ENCODE measurements around the gene ZC3H11A.
"Not testable (repeated sequence)": the region's sequence is repeated elsewhere in the genome, so short reads cannot be mapped to it uniquely, and the experiment has no call there.

ZC3H11A gene

DNA sequence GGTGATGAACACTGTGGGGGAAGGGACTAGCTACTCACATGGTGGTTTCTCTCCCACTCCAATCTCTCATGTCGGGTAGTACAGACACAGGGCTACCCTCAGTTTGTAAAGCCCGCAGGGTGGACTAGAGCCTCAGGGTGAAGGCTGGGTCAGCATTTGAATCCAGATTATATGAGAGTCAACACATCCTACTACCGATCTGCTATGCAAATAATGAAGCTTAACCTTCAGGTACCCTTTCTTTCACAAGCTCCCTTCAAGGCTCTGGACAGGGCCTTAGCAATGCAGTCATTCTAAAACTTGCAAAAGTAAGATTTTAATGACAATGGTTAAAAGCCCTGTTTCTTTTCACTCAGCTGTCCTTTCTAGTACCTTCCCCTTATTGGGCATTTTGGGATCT lies 5.5 kb upstream of the ZC3H11A start:
- no peak for DNase-seq

DNA sequence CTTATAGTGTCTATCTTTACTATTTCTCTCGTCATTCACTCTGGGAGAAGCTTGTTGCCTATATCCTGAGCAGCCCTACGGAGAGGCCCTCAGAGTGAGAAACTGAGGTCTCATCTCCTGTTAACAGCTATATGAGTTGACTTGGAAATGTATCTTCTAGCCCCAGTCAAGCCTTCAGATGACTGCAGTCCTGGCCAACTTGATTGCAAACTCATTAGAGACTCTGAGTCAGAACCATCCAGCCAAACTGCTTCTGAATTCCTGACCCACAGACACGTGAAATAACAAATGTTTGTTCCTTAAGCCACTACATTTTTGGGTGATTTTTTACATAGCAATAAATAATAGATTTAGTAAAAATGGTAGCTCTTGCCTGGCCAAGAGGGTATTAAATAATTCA lies 3.9 kb upstream of the ZC3H11A start:
- DNase-seq: no peak

GRCh38 chr1:203792486-203792885 lies 2.9 kb upstream of the ZC3H11A start:
- DNase-seq: no peak

- DNase-seq: not testable (repeated sequence)
Measured at GRCh38 chr1:203793561-203793960, 1.9 kb upstream of the ZC3H11A start.

DNA sequence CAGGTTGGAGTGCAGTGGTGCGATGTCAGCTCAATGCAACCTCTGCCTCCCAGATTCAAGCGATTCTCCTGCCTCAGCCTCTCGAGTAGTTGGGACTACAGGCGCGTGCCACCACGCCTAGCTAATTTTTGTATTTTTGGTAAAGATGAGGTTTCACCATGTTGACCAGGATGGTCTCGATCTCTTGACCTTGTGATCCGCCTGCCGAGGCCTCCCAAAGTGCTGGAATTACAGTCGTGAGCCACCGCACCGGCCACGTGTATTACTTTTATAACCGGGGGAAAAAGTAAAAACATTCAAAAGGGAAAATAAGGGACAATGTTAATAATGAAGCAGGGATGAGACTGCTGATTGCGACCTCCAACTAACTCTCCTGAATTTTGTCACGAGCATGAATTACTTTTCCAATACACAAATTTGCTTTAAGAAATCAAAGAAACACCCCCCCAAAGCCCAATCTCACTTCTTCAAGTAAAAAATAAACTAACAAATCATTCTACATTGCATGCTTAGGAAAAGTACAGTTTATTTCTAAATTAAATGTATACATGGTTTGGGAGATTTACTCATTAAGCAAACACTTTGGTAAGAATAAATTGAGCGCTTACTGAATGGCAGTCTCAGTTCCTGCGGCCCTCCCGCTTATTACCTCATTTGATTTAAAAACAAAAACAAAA lies 521 bp upstream of the ZC3H11A start:
- DNase-seq: no peak

- DNase-seq: no peak
Measured at GRCh38 chr1:203796236-203796605, 798 bp downstream of the ZC3H11A start.

DNA sequence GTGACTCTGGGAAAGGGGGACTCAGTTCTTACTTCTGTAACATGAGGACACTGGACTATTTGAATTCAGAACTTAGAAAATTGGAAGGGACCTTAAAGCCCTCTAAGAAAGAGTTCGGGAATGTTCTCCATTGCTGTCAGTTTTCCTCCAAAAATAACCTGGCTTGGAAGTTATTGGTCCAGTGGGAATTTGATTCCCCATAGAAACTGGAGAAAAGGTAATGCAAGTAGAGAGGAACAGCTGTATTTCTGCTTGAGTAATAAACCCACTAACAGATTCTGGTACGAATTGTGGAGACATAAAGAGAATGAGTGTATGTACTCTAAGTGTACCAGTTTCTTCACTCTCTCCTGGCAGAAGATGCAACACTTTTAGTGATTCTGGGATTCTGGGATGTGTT lies 1.8 kb downstream of the ZC3H11A start:
- no peak for DNase-seq

DNA sequence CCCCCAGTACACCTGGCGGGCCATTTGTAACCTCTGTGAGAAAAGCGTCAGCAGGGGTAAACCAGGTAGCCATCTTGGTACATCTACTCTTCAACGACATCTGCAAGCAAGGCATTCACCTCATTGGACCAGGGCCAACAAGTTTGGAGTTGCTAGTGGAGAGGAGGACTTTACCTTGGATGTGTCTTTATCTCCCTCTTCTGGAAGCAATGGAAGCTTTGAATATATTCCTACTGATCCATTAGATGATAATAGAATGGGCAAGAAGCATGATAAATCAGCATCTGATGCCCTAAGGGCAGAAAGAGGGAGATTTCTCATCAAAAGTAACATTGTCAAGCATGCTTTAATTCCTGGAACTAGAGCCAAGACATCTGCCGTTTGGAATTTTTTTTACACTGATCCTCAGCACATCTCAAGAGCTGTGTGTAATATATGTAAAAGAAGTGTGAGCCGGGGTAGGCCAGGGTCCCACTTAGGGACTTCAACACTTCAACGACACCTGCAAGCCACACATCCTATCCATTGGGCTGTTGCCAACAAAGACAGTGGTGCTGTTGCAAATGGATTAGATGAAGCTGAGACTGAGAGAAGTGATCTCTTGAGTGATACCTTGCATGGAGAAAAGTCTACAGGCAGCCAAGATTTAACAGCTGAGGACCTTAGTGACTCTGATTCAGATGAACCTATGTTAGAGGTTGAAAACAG lies 2.7 kb downstream of the ZC3H11A start:
- no peak for DNase-seq

DNA sequence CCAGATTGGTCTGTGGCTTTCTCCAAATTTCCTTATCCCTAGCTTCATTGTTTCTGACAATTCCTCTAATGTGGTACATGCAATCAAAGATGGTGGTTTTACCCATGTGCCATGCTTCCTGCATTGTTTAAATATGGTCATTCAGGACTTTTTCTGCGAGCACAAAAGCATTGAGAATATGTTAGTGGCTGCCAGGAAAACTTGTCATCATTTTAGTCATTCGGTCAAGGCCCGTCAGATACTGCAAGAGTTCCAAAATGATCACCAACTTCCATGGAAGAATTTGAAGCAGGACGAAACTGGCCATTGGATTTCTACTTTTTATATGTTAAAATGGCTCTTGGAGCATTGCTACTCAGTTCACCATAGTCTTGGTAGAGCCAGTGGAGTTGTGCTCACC lies 3.7 kb downstream of the ZC3H11A start:
- no peak for DNase-seq

- no peak for DNase-seq
Measured at GRCh38 chr1:203799971-203800370, 4.5 kb downstream of the ZC3H11A start.

GRCh38 chr1:203805689-203806088 lies 10.3 kb downstream of the ZC3H11A start:
- no peak for DNase-seq

GRCh38 chr1:203807196-203807595 lies 11.8 kb downstream of the ZC3H11A start:
- no peak for DNase-seq

GRCh38 chr1:203813581-203814341 lies 18.3 kb downstream of the ZC3H11A start:
- no peak for DNase-seq

GRCh38 chr1:203818399-203818798 lies 23.0 kb downstream of the ZC3H11A start:
- DNase-seq: no peak

DNA sequence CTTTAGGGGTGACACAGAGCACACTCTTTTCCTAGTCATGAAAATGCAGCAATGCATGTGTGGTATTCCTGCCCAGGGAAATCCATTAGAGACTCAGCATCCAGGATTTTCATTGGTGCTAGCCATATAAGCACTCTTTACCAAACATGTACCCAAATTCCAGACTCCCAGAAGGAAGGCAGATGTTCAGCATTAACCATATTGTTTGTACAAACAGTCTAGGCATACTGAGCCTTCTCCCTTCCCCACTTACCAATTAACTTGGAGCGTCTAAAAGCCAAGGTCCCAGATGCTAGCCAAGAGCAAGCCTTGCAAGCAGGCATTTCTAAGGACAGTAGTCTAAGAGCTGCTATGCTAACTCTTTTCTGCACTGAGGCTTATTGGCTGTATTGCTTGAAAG lies 27.9 kb downstream of the ZC3H11A start:
- no peak for DNase-seq

- DNase-seq: no peak
Measured at GRCh38 chr1:203826175-203826574, 30.8 kb downstream of the ZC3H11A start.

- no peak for DNase-seq
Measured at GRCh38 chr1:203828002-203828401, 32.6 kb downstream of the ZC3H11A start.

GRCh38 chr1:203828503-203828902 lies 33.1 kb downstream of the ZC3H11A start:
- DNase-seq: no peak

DNA sequence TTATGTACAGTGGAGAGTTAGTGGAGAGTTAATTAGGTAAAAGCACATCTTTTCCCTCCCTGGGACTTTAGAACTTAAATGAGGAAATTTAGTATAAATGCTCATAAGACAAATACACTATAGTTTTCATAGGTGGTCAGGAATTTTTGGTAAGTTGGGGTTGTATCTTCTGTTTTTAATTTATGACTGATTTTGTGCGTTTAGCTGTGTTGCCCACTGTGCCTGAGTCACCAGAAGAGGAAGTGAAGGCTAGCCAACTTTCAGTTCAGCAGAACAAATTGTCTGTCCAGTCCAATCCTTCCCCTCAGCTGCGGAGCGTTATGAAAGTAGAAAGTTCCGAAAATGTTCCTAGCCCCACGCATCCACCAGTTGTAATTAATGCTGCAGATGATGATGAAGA lies 33.8 kb downstream of the ZC3H11A start:
- DNase-seq: not testable (repeated sequence)

- no peak for DNase-seq
Measured at GRCh38 chr1:203835476-203835875, 40.1 kb downstream of the ZC3H11A start.

DNA sequence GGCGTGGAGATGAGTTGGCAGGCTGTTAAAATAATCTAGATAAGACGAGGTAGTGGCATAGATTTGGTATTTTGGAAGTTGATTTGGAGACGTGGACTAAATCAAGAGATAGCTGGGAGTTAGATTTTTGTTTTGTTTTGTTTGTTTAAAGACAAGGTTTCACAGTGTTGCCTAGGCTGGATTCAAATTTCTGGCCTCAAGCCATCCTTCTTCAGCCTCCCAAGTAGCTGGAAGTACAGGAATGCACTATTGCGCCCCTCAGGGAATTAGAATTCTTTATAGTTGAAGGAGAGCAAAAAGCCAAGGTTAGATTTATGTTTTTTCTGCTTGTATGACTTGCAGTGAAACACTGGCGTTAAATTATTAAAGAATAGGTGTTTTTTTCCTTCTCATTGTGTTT lies 43.7 kb downstream of the ZC3H11A start:
- DNase-seq: no peak

GRCh38 chr1:203840208-203840808 lies 44.9 kb downstream of the ZC3H11A start:
- no peak for DNase-seq

- no peak for DNase-seq
Measured at GRCh38 chr1:203842559-203842876, 47.1 kb downstream of the ZC3H11A start.

DNA sequence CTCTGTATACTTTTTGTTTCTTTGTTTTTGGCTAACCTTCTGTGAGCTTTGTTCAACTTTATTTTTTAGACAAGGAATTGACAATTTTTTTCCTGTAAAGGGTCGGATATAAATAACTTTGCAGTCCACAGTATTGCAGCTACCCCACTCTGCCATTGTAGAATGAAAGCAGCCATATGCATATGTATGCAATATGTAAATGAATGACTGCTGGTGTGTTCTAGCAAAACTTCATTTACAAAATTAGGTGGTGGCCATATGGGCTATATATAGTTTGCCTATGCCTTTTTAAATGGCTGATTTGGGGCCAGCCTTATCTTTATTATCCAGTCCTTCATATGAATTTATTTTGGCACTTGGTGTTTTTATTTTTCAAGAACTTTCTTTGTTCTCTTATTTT lies 48.0 kb downstream of the ZC3H11A start:
- DNase-seq: no peak
